NCI-H1092 treated with DMSO at 0.1 percent for 48 hours (cell line): Measurements from ENCODE around the gene CDC123.
"Not testable (repeated sequence)": the region's sequence is repeated elsewhere in the genome, so short reads cannot be mapped to it uniquely, and the experiment has no call there.

Source experiments
- DNase-seq: peaks from one replicate; lab custom pipeline; 2025; lab: John Stamatoyannopoulos, UW

CDC123 gene

GRCh38 chr10:12189426-12189825, 6.6 kb upstream of the CDC123 start:
- no peak for DNase-seq

- no peak for DNase-seq
Observed at GRCh38 chr10:12191715-12192114, 4.3 kb upstream of the CDC123 start.

DNA sequence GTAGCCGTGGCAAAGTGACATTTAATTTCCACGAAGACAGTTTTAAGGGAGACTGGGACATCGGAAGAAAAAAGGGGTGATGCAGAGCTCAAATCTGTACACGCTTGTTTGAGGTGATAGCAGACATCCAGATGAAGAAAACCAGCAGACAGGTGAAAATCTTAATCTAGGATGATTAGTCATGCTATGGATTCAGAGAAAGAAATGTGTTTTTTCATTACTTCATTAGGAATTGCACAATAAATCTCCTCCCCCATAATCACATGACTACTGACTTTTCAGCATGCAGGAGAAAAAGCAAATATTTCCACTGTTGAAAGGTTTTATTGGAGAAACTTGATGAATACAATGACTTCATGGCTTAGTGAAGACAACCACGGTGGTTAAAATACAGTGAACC, 2.8 kb upstream of the CDC123 start:
- DNase-seq, result no peak

- no peak for DNase-seq
Observed at GRCh38 chr10:12194752-12195271, 1.2 kb upstream of the CDC123 start.

- no peak for DNase-seq
Observed at GRCh38 chr10:12195281-12195602, 746 bp upstream of the CDC123 start.

- no peak for DNase-seq
Observed at GRCh38 chr10:12196531-12197211, 683 bp downstream of the CDC123 start.

- DNase-seq, result no peak
Observed at GRCh38 chr10:12198156-12198555, 2.2 kb downstream of the CDC123 start.

- DNase-seq, result no peak
Observed at GRCh38 chr10:12200850-12201249, 4.9 kb downstream of the CDC123 start.

DNA sequence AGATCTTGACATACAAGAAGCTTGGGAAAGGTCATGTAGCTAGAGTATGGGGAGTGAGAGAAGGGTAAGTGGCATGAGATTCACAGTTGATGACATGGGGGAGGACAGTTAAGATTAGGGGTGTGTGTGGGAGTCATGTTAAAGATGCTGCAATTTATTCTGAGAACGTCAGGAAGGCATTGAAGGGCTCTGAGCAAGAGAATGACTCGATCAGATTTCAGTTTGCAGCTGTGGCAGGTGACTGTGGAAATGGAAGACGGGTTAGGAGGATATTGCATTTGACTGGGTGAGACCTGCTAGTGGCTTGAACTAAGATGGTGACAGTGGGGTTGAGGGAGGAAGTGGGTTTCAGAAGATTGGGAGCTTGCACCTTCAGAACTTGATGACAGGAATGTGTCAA, 5.6 kb downstream of the CDC123 start:
- DNase-seq, result no peak

- no peak for DNase-seq
Observed at GRCh38 chr10:12202226-12202625, 6.2 kb downstream of the CDC123 start.

GRCh38 chr10:12205082-12205481, 9.1 kb downstream of the CDC123 start:
- no peak for DNase-seq

GRCh38 chr10:12207114-12207513, 11.1 kb downstream of the CDC123 start:
- DNase-seq, result no peak

GRCh38 chr10:12208460-12208859, 12.5 kb downstream of the CDC123 start:
- no peak for DNase-seq

DNA sequence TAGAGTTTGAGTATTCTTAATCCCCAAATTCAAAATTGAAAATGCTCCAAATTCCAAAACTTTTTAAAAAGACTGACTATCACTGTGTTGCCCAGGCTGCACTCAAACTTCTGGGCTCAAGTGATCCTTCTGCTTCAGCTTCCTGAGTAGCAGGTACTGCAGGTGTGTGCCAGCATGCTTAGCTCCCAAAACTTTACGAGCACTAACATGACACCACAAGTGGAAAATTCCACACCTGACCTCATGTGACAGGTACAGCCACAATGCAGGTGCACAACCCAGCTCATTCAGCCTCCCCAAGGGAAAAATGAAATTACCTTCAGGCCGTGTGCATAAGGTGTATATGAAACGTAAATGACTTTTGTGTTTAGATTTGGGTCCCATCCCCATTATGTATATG, 16.5 kb downstream of the CDC123 start:
- DNase-seq, result no peak

- DNase-seq, result no peak
Observed at GRCh38 chr10:12213621-12214020, 17.6 kb downstream of the CDC123 start.

GRCh38 chr10:12214093-12214492, 18.1 kb downstream of the CDC123 start:
- DNase-seq, result no peak

GRCh38 chr10:12214763-12215218, 18.8 kb downstream of the CDC123 start:
- DNase-seq, result peak; percentile 18

DNA sequence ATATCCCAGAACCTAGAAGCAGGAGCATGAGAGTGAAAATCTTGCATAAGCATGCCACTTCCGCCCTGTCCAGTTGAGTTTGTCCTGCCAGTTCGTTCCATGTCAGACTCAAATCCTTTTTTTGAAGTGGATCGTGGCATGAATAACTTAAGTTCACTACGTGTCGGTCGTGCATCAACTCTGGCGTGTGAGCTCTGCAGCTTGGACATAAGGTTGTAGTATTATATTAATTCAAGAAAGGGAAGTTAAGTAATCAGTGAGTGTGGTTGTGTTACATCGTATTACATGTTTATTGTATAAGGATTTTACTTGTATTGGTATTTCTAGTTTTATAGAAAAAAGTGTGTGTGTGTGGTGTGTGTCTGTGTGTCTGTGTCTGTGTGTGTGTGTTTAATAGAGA, 23.0 kb downstream of the CDC123 start:
- DNase-seq, result no peak

DNA sequence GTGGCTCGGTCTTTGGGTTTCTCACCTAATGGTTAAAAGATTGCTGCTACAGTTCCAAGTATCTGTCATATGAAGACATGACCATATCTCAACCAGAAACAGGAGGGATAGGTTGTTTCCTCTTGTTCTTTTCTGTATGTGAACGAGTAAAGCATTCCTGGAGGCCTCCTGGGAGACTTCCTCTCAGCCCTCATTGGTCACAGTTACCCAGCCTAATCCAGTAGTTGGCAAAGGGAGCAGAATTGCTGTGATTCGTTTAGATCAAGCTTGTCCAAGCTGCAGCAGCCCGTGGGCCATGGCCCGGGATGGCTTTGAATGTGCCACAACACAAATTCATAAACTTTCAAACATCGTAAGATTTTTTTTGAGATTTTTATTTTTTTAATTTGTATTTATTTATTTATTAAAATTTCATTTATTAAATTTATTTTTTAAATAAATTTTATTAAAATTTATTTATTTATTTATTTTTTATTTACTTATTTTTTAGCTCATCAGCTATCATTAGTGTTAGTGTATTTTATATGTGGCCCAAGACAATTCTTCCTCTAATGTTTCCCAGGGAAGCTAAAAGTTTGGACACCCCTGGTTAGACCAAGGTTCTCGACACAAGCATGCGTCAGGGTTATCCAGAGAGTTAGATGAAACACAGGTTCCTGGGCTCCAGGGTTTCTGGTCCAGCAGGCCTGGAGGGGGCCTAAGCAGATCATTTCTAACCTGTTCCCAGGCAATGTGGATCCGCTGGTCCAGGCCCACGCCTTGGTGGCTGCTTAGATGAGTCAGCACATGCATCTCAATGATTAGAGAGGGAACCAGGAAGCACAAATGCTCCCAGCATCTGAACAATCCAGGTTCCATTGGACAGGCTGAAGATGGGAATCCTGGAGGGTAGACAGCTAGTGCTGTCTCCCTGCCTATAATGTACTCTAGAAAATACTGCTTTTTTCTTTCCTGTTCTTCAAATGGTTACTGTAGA, 25.6 kb downstream of the CDC123 start:
- no peak for DNase-seq

DNA sequence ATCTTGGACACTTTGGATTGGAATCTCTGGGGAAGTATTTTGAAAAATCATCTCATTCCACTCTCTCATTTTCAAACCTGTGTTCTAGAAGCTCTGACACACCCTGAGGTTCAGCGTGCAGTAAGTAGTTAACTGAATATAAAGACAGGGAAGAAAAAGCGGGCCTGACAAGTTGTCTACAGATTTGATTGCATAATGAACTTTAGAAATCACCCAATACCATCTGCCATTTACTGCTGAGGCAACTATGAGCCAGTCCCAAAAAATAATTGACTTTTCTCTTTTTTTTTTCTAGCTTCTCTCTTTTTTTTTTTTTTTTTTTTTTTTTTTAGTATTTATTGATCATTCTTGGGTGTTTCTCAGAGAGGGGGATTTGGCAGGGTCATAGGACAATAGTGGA, 29.5 kb downstream of the CDC123 start:
- no peak for DNase-seq

GRCh38 chr10:12226438-12226837, 30.4 kb downstream of the CDC123 start:
- DNase-seq, result not testable (repeated sequence)

DNA sequence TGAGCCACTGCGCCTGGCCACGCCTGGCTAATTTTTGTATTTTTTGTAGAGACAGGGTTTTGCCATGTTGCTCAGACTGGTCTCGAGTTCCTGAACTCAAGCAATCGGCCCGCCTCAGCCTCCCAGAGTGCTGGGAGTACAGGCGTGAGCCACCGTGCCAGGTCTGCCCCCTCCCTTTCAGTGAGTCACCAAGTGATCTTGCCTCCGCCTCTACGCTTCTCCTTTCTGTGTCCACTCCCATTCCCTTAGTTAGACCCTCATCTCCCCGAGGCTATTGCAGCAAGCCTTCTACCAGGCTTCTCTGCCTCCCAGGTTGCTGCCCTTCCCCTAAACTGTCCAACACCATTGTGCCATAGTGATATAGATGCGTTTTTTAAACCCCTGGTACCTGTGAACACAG, 32.9 kb downstream of the CDC123 start:
- DNase-seq, result no peak

DNA sequence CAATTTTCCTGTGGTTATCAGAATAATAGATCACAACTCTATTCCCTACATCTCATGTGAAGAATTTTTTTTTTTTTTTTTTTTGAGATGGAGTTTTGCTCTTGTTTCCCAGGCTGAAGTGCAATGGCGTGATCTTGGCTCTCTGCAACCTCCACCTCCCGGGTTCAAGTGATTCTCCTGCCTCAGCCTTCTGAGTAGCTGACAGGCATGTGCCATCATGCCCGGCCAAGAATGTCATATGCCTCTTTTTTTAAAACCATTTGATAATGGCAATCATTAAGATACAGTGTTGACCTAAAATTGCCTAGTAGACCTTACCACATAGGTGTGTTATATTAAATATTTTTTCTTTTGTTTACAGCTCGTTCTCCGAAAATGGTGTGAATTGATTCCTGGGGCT, 38.7 kb downstream of the CDC123 start:
- not testable (repeated sequence) for DNase-seq
